Right lobe of liver (tissue), 4 donors: ENCODE measurements around the gene TMEM138.

Source experiments
- POLR2A ChIP-seq: fragments of 450-650 bp; IDR thresholded peaks from one replicate; pipeline ENCODE4 v1.6.1; 2017; ENCODE audit warnings: antibody characterized with exemption, mild to moderate bottlenecking
- TF ChIP-seq, protein P1 (sequence below), 4 donors: fragments of 200-600 bp in 3 of 4; fragments of 450-650 bp in 1 of 4; IDR thresholded peaks; one replicate each; pipeline versions ENCODE4 v1.5.1 to v1.8.0; 2016 to 2022; ENCODE audit warnings: antibody characterized with exemption in 4 of 4, mild to moderate bottlenecking in 2 of 4
- donor health status: DM: no; HTN: no; CAD: no.
- donor health status: DM: no; HTN: no; CAD: no.
- donor health status: DM: no; HTN: yes; CAD: no.

- TF ChIP-seq, protein P1, sequence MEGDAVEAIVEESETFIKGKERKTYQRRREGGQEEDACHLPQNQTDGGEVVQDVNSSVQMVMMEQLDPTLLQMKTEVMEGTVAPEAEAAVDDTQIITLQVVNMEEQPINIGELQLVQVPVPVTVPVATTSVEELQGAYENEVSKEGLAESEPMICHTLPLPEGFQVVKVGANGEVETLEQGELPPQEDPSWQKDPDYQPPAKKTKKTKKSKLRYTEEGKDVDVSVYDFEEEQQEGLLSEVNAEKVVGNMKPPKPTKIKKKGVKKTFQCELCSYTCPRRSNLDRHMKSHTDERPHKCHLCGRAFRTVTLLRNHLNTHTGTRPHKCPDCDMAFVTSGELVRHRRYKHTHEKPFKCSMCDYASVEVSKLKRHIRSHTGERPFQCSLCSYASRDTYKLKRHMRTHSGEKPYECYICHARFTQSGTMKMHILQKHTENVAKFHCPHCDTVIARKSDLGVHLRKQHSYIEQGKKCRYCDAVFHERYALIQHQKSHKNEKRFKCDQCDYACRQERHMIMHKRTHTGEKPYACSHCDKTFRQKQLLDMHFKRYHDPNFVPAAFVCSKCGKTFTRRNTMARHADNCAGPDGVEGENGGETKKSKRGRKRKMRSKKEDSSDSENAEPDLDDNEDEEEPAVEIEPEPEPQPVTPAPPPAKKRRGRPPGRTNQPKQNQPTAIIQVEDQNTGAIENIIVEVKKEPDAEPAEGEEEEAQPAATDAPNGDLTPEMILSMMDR (IDR thresholded peaks at IDR 0.05) = no peak
- TF ChIP-seq POLR2A = no peak
Observed at GRCh38 chr11:61347916-61348461, 14.2 kb upstream of the TMEM138 start.
